ENCODE measurements around the gene TTYH1. TPM values are rescaled to one million over a fixed set of nuclear protein-coding genes. Genes with fewer than 3 reads are reported as not detected.

The TTYH1 gene
- total and polyA plus RNA-seq, 9 of the 15 experiments (the other 6 are each of a cell fraction or from before 2014, with no cell fraction given): 0.08 TPM; not detected in 8

GRCh38 chr19:54485851-54486250 is 70.6 kb downstream of the TTYH1 start:
- Histone ChIP-seq H3K36me3 (ENCODE audit: control insufficient read depth, insufficient read depth, low read length) (no peaks in the 10 kb centered on the region), H2AFZ (ENCODE audit: low read depth, low read length) (no peak overlapping the region), H3K4me1 (replicated peaks in 1 of 2; ENCODE audit: control insufficient read depth in 2 of 2, insufficient read depth in 2 of 2, low read length in 2 of 2) (no peaks in the 10 kb centered on the region; a peak in 1 of 5 replicates), H4K20me1 (replicated peaks; ENCODE audit: control insufficient read depth, insufficient read depth, low read length) (no peaks in the 10 kb centered on the region; the same call in none of the 2 replicates), H3K9me3 (replicated peaks; ENCODE audit: control insufficient read depth, insufficient read depth, low read depth, low read length) (no peaks in the 10 kb centered on the region), H3K79me2 (ENCODE audit: control insufficient read depth, insufficient read depth, low read length) (no peaks in the 10 kb centered on the region), H3K9me1 (ENCODE audit: control insufficient read depth, insufficient read depth, low read length) (no peaks in the 10 kb centered on the region), H3K4me3 (no peak overlapping the region), H3K27ac (ENCODE audit: extremely low read depth, low read depth, low read length) (no peak overlapping the region), H3K4me2 (ENCODE audit: insufficient read depth, low read length) (no peak overlapping the region), H3K27me3 (ENCODE audit: control insufficient read depth in 2 of 2, insufficient read depth in 2 of 2, low read length in 2 of 2) (peaks cover 18 to 20% of the 10 kb centered on the region in 2 experiments; a peak in 3 of 5 replicates), H3K9ac (ENCODE audit: insufficient read depth in 1 of 2, low read depth in 2 of 2, low read length in 2 of 2) (no peak overlapping the region)
- intact Hi-C loops (cut with micrococcal nuclease): no loop called here
- ATAC-seq (no peak), FAIRE-seq (no peak), DNase-seq (ENCODE audit: extremely low read depth in 1 of 4, low spot score in 3 of 4) (no peak)
- POLR2A ChIA-PET: interaction anchor here (0.6 to 0.9 kb wide), 3 partner anchors 12 to 905 kb away, joined by 3 to 4 read pairs (median 3); no protein-coding TSS in a partner anchor
- 37% methylated on average over 5 of the region's 5 CpGs for WGBS (ENCODE audit: insufficient coverage, low coverage, missing lambda C conversion rate)
- no TSS peak for BruUV-seq (replicated peaks)
- TF ChIP-seq PPARD (CRISPR knock-in tag; IDR thresholded peaks at IDR 0.05): no peak
- no peak for TF ChIP-seq NR0B1 (IDR thresholded peaks at IDR 0.05; ENCODE audit: partially characterized antibody)
- in situ Hi-C loops (cut with MboI): loop anchor here (10.0 kb wide), 1 partner anchor 189 kb away; no protein-coding TSS in a partner anchor
- CTCF ChIA-PET (ENCODE audit: low intra/inter-chr PET ratio): no interaction called here

Small RNAs within 50 kb of the gene (small RNA-seq; reads per million reads assigned to genes)
- gene AC245884.3: not detected

Other genes starting within 250 kb of the TTYH1 start
Only the 7 nearest of the 19 such genes appear.
- not detected in 2 replicates for gene LILRA5, start 102.3 kb upstream of the TTYH1 start, total RNA-seq (2014; rRNA removed)
- gene LILRA5, start 102.3 kb upstream of the TTYH1 start, total RNA-seq (2014; rRNA removed; fragmentation: Illumina TruSeq; extraction: Trizol): not detected in 2 replicates
- gene LILRA5, start 102.3 kb upstream of the TTYH1 start, total RNA-seq (2015; rRNA removed; fragmentation: Illumina TruSeq; extraction: Trizol): not detected in 2 replicates
- gene LILRA5, start 102.3 kb upstream of the TTYH1 start, total RNA-seq (2021): not detected in 2 replicates
- not detected in 2 replicates for gene LILRA5, start 102.3 kb upstream of the TTYH1 start, polyA plus RNA-seq (2011; rRNA removed)
- not detected in 2 replicates for gene LILRA5, start 102.3 kb upstream of the TTYH1 start, polyA plus RNA-seq (2014; fragmentation: Illumina TruSeq; extraction: Trizol)
- not detected for gene LILRA5, start 102.3 kb upstream of the TTYH1 start, polyA plus RNA-seq (2014; fragmentation: Nextera tagmentation; extraction: Ambion mirVana)
- not detected in 2 replicates for gene LILRA5, start 102.3 kb upstream of the TTYH1 start, polyA plus RNA-seq (2014; rRNA removed)
- gene LILRA4, start 76.3 kb upstream of the TTYH1 start, total RNA-seq (2014; rRNA removed): not detected in 2 replicates
- gene LILRA4, start 76.3 kb upstream of the TTYH1 start, total RNA-seq (2014; rRNA removed; fragmentation: Illumina TruSeq; extraction: Trizol): not detected in 2 replicates
- gene LILRA4, start 76.3 kb upstream of the TTYH1 start, total RNA-seq (2015; rRNA removed; fragmentation: Illumina TruSeq; extraction: Trizol): not detected in 2 replicates
- not detected in 2 replicates for gene LILRA4, start 76.3 kb upstream of the TTYH1 start, total RNA-seq (2021)
- gene LILRA4, start 76.3 kb upstream of the TTYH1 start, polyA plus RNA-seq (2011; rRNA removed): not detected in 2 replicates
- gene LILRA4, start 76.3 kb upstream of the TTYH1 start, polyA plus RNA-seq (2014; fragmentation: Illumina TruSeq; extraction: Trizol): not detected in 2 replicates
- gene LILRA4, start 76.3 kb upstream of the TTYH1 start, polyA plus RNA-seq (2014; fragmentation: Nextera tagmentation; extraction: Ambion mirVana): not detected
- gene LILRA4, start 76.3 kb upstream of the TTYH1 start, polyA plus RNA-seq (2014; rRNA removed): not detected in 2 replicates
- not detected in 2 replicates for gene LAIR1, start 50.5 kb upstream of the TTYH1 start, total RNA-seq (2014; rRNA removed)
- not detected in 2 replicates for gene LAIR1, start 50.5 kb upstream of the TTYH1 start, total RNA-seq (2014; rRNA removed; fragmentation: Illumina TruSeq; extraction: Trizol)
- gene LAIR1, start 50.5 kb upstream of the TTYH1 start, total RNA-seq (2015; rRNA removed; fragmentation: Illumina TruSeq; extraction: Trizol): 0.23 and 0.54 TPM in 2 replicates
- 0.20 and 0.24 TPM in 2 replicates for gene LAIR1, start 50.5 kb upstream of the TTYH1 start, total RNA-seq (2021)
- not detected in 2 replicates for gene LAIR1, start 50.5 kb upstream of the TTYH1 start, polyA plus RNA-seq (2011; rRNA removed)
- 0.12 TPM in 1 of 2 replicates, not detected in the other for gene LAIR1, start 50.5 kb upstream of the TTYH1 start, polyA plus RNA-seq (2014; fragmentation: Illumina TruSeq; extraction: Trizol)
- not detected for gene LAIR1, start 50.5 kb upstream of the TTYH1 start, polyA plus RNA-seq (2014; fragmentation: Nextera tagmentation; extraction: Ambion mirVana)
- 0.12 TPM in 1 of 2 replicates, not detected in the other for gene LAIR1, start 50.5 kb upstream of the TTYH1 start, polyA plus RNA-seq (2014; rRNA removed)
- gene LENG8, start 33.7 kb downstream of the TTYH1 start, total RNA-seq (2014; rRNA removed): 32.2 and 36.0 TPM in 2 replicates
- 6.0 and 8.4 TPM in 2 replicates for gene LENG8, start 33.7 kb downstream of the TTYH1 start, total RNA-seq (2014; rRNA removed; fragmentation: Illumina TruSeq; extraction: Trizol)
- gene LENG8, start 33.7 kb downstream of the TTYH1 start, total RNA-seq (2015; rRNA removed; fragmentation: Illumina TruSeq; extraction: Trizol): 16.3 and 17.2 TPM in 2 replicates
- 116 and 146 TPM in 2 replicates for gene LENG8, start 33.7 kb downstream of the TTYH1 start, total RNA-seq (2021)
- 28.1 and 70.4 TPM in 2 replicates for gene LENG8, start 33.7 kb downstream of the TTYH1 start, polyA plus RNA-seq (2011; rRNA removed)
- gene LENG8, start 33.7 kb downstream of the TTYH1 start, polyA plus RNA-seq (2014; fragmentation: Illumina TruSeq; extraction: Trizol): 44.5 and 79.0 TPM in 2 replicates
- gene LENG8, start 33.7 kb downstream of the TTYH1 start, polyA plus RNA-seq (2014; fragmentation: Nextera tagmentation; extraction: Ambion mirVana): 1 to 10 TPM in 1 of 2 experiments, under 1 TPM in 1; 0.74 to 2.3 TPM
- gene LENG8, start 33.7 kb downstream of the TTYH1 start, polyA plus RNA-seq (2014; rRNA removed): 125 and 144 TPM in 2 replicates
- 0.64 and 1.6 TPM in 2 replicates for gene LENG9, start 48.3 kb downstream of the TTYH1 start, total RNA-seq (2014; rRNA removed)
- gene LENG9, start 48.3 kb downstream of the TTYH1 start, total RNA-seq (2014; rRNA removed; fragmentation: Illumina TruSeq; extraction: Trizol): 0.10 TPM in 1 of 2 replicates, not detected in the other
- 0.38 and 0.43 TPM in 2 replicates for gene LENG9, start 48.3 kb downstream of the TTYH1 start, total RNA-seq (2015; rRNA removed; fragmentation: Illumina TruSeq; extraction: Trizol)
- 0.58 and 0.74 TPM in 2 replicates for gene LENG9, start 48.3 kb downstream of the TTYH1 start, total RNA-seq (2021)
- 0.11 and 0.12 TPM in 2 replicates for gene LENG9, start 48.3 kb downstream of the TTYH1 start, polyA plus RNA-seq (2011; rRNA removed)
- gene LENG9, start 48.3 kb downstream of the TTYH1 start, polyA plus RNA-seq (2014; fragmentation: Illumina TruSeq; extraction: Trizol): 0.06 and 0.28 TPM in 2 replicates
- gene LENG9, start 48.3 kb downstream of the TTYH1 start, polyA plus RNA-seq (2014; fragmentation: Nextera tagmentation; extraction: Ambion mirVana): under 1 TPM; 0.23 to 0.34 TPM
- 0.15 and 0.32 TPM in 2 replicates for gene LENG9, start 48.3 kb downstream of the TTYH1 start, polyA plus RNA-seq (2014; rRNA removed)
- gene CDC42EP5, start 57.8 kb downstream of the TTYH1 start, total RNA-seq (2014; rRNA removed): not detected in 2 replicates
- gene CDC42EP5, start 57.8 kb downstream of the TTYH1 start, total RNA-seq (2014; rRNA removed; fragmentation: Illumina TruSeq; extraction: Trizol): not detected in 2 replicates
- gene CDC42EP5, start 57.8 kb downstream of the TTYH1 start, total RNA-seq (2015; rRNA removed; fragmentation: Illumina TruSeq; extraction: Trizol): not detected in 2 replicates
- 0.29 and 0.38 TPM in 2 replicates for gene CDC42EP5, start 57.8 kb downstream of the TTYH1 start, total RNA-seq (2021)
- gene CDC42EP5, start 57.8 kb downstream of the TTYH1 start, polyA plus RNA-seq (2011; rRNA removed): 0.09 and 0.15 TPM in 2 replicates
- gene CDC42EP5, start 57.8 kb downstream of the TTYH1 start, polyA plus RNA-seq (2014; fragmentation: Illumina TruSeq; extraction: Trizol): not detected in 2 replicates
- gene CDC42EP5, start 57.8 kb downstream of the TTYH1 start, polyA plus RNA-seq (2014; fragmentation: Nextera tagmentation; extraction: Ambion mirVana): not detected
- 0.96 TPM in 1 of 2 replicates, not detected in the other for gene CDC42EP5, start 57.8 kb downstream of the TTYH1 start, polyA plus RNA-seq (2014; rRNA removed)
- gene LAIR2, start 87.4 kb downstream of the TTYH1 start, total RNA-seq (2014; rRNA removed): not detected in 2 replicates
- gene LAIR2, start 87.4 kb downstream of the TTYH1 start, total RNA-seq (2014; rRNA removed; fragmentation: Illumina TruSeq; extraction: Trizol): not detected in 2 replicates
- gene LAIR2, start 87.4 kb downstream of the TTYH1 start, total RNA-seq (2015; rRNA removed; fragmentation: Illumina TruSeq; extraction: Trizol): not detected in 2 replicates
- 0.34 TPM in 1 of 2 replicates, not detected in the other for gene LAIR2, start 87.4 kb downstream of the TTYH1 start, total RNA-seq (2021)
- not detected in 2 replicates for gene LAIR2, start 87.4 kb downstream of the TTYH1 start, polyA plus RNA-seq (2011; rRNA removed)
- gene LAIR2, start 87.4 kb downstream of the TTYH1 start, polyA plus RNA-seq (2014; fragmentation: Illumina TruSeq; extraction: Trizol): not detected in 2 replicates
- not detected for gene LAIR2, start 87.4 kb downstream of the TTYH1 start, polyA plus RNA-seq (2014; fragmentation: Nextera tagmentation; extraction: Ambion mirVana)
- gene LAIR2, start 87.4 kb downstream of the TTYH1 start, polyA plus RNA-seq (2014; rRNA removed): not detected in 2 replicates

Measured in K562 (cell line).